Ureter (tissue), 1 donor: ENCODE measurements around the gene FLNC. TPM values are rescaled to one million over a fixed set of nuclear protein-coding genes. Genes with fewer than 3 reads are reported as not detected.

ENCODE experiments used
- DNase-seq: peaks from one replicate; pipeline ENCODE4 v3.0.0-alpha.2; 2020; ENCODE audit warnings: low spot score
- total RNA-seq: library from RNA; stranded (reverse); gene quantifications from one replicate; pipeline ENCODE4 v1.2.4, GENCODE V29; 2023
- donor health status: DM: yes; HTN: yes; CAD: no.

FLNC gene
- total RNA-seq, 1 donor from 2014 or later = 84.1 TPM

DNA sequence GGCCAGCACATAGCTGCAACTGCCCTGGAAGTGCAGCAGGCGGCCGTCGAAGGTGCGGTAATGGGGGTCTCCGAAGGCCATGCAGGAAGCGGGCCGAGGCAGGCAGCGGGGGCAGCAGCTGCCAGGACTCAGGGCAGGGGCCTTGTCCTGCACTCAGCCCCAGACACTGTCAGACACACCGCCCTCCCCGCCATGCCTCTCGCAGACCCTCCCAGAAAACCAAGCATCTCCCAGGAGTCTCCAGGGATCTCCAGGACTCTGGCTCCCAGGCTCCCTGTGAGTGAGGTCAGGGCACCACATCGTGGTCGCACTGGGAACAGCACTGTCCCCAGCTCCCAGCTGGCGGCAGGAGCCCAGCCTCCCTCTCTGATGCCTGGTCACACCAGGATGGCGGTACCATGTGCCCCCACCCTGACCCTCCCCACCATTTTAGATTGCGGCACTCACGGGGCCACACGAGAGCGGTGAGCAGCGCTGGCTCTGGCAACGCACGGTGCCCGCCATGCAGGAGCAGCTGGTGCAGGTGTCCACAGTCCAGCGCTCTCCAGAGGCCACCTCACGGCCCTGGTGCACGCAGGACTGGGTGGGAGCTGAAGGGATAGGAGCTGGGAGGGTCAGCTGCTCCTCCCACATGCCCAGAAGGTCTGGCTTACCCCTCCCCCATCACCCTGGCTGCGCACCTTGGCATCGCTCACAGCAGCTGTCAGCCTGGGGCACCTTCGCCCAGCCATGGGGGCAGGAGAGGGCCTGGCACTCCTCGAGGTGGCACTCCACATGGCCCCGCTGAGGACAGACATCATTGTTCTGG is 49.9 kb downstream of the FLNC start:
- DNase-seq = no peak

DNA sequence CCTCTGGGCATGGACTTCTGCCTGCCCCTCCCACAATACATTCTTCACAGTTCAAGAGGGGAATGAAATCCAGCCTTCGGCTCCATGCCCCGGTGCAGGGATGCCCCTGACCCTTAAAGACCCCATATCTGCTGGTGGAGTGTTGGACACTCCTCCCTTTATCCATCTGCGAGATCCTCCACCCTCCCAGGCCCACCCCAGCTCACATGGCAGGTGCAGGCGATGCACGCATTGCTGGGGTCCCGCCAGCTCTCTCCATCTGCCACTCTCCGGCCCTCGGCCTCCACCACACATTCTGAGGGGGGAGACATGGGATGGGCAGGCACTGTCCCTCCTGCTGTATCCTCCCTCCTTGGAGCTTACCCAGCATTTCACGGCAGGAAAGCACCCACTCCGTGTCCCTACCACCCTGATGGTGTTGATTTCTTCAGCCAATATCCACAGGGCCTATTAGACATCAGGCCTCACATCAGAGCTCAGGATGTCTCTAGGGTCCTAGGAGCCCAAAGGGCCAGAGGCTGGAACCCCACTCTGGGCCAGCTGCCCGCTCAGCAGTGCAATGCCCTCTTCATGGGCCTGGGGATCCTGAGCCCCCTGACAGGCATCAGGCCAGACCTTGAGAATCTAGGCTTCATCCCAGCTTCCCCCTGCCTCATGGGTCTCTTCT is 50.7 kb downstream of the FLNC start:
- DNase-seq = no peak

DNA sequence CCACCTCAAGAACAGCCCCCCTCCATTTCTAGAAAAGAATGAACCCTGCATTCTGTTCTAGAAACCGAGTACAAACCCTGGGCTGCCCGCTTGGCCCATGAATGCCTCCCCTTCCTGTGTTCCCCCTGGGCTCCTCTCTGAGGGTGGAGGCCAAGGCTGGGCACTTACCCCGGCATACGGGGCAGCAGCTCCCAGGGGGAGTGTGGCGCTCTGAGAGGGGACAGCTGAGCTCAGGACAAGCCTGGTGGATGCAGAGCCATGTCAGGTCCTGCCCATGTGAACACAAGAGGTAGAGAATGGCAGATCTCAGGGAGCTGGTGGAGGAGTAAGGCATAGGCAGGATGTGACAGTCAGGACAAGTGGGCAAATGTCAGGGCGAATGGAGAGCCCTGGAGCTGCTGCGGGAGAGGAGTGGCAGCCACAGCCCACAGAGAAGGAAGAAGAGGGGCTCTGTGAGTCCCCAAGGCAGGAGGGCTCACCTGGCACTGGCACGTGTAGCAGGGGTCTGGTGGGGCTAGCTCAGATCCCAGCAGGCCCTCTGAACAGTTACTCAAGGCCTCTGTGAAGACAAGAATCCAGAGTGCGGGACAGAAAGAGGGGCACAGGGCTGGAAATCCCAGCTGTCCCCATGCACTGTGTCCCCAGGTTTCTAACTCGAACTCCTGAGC is 51.4 kb downstream of the FLNC start:
- no peak for DNase-seq

DNA sequence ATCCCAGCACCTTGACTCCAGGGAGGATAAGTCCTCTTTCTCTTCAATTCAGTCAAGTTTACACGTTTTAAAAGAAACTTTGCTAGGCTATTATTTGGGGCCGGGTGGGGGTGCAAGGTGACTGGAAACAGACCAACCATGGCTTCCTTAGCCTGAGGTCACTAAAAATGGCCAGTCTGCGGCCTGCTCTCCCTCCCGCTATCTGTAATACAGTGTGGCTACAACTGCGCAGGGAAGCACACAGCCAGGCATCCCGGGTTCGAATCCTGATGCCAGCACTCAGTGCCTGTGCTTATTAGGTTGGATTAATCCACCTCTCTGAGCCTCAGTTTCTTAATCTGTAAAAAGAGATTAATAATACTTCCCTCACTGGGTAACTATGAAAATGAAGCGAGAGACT is 51.9 kb downstream of the FLNC start:
- no peak for DNase-seq

- peak; percentile 84 for DNase-seq
Observed at GRCh38 chr7:128883622-128884448, 53.6 kb downstream of the FLNC start.

DNA sequence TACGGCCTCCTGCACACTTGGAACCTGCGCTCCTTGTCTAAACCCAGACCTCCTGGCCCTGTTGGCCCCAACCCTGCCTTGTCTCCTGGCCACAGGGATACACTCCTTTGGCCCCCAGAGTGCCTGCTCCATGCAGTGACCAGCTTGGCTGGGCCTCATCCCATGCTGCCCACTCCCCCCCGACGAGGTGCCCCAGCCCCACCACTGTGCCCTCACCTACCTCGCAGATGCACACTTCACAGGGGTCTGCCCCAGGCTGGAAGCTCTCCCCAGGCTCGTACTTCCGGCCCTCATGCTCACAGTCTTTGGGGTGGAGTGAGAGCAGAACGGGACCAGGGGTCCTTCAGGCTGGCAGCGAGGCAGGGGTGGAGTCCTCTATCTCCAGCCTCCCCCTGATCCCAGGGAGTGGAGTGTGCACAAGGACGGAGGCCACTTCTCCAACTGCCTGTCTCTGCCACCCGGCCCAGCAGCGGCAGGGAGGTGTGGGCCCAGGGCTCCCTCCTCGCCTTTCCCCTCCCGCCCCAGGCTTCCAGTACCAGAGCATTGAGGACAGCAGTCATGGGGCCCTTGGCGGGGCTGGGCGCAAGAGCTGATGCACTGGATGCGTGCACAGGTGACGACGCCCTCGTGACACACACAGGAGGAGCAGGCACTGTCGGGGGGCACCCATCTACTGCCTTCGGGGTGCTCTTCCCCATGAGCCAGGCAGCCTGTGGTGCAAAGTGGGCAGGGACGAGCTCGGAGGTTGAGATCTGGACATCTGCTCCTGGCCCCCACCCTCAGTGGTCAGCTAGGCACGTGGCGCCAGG is 54.6 kb downstream of the FLNC start:
- DNase-seq = no peak

- DNase-seq = no peak
Observed at GRCh38 chr7:128885370-128886187, 55.4 kb downstream of the FLNC start.

DNA sequence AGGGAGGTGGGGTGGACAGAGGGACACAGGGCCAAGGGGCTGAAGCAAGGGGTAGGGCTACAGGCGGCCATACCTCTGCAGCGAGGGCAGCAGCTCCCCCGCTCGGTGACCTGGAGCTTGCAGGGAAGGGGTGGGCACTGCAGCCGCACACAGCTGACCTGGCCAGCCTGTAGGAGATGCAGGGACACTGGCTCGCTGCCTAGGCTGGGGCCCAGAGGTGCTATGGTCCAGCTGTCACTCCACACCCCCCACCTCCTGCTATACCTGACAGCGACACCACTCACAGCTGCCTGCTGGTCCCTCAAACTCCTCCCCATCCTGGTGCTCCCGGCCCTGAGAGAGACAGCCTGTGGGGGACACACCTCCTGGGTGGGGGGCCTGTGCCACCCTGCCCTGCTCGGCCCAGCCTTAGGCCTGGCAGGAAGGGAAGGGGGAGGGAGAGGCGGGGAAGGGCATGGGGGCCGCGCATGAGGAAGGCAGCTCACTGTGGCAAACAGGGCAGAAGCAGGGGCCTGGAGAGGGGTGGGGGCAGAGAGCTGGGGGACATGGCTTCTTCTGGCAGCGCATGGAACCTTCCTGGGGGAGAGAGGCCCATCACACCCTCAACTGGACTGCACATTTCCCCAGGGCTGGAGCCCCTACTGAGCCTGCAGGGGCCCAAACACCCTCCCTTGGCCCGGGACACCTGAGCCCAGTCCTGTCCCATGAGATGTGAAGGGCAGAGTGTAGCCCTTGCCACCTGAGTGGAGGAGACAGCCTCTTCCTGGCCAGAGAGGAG is 56.4 kb downstream of the FLNC start:
- DNase-seq = no peak

DNA sequence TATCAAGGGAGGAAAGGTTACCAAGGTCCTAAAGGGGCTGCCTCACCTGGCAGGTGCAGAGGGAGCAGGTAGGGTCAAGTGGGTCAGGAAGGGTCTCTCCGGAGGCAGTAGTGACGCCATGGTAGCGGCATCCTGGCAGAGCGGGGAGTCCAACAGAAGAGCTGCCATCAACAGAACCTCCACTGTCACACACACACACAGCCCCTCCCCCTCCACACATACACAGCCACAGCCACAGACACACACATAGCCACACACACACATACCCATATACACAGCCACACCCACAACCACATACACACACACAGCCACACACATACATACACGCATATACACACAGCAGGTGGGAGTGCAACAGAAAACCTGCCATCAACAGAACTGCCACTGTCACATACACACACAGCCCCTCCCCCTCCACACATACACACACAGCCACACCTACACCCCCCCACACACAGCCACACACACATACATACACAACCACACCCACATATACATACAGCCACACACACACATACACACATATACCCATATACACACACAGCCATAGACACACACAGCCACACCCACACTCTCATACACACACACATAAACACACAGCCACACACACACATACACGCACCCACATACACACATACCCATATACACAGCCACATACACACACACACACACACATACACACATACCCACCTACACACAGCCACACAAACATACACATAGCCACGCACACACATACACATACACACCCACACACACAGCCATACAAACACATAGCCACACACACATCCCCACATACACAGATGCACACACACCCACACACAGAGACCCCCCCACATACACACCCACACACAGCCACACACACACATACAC is 57.2 kb downstream of the FLNC start:
- DNase-seq = no peak

DNA sequence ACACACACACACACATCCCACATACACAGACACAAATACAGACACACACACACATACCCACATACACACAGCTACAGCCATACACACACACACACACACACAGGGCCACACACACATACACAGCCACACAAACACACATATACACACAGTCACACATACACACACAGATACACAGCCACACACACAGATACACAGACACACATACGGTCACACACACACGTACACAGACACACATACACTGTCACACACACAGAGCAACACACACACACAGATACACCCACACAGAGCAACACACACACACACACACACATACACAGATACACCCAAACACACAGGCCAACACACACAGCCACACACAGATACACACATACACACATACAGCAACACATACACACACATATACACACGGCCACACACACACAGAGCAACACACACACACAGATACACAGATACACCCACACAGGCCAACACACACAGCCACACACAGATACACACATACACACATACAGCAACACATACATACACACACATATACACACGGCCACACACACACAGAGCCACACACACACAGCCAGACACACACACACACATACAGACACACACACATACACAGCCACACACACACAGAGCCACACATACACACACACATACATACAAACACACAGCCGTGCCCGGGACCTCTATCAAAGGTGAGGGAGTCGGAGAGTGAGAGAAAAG is 58.0 kb downstream of the FLNC start:
- DNase-seq = no peak

DNA sequence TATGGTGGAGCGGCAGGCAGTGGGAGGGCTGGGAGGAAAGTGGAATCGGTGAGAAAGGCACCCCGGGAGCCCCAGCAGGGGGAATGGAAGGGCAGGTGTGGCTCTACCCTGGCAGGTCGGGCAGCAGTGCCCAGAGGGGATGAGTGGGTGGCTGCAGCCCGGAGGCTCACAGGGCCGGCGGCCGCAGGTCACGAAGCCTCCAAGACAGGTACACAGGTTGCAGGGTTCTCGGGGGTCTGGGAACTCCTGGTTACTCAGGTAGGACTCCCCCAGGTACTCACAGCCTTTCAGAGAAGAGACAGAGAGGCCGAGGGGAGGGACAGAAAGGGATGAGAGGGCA is 58.5 kb downstream of the FLNC start:
- DNase-seq = no peak

GRCh38 chr7:128889121-128889520 is 58.9 kb downstream of the FLNC start:
- no peak for DNase-seq

DNA sequence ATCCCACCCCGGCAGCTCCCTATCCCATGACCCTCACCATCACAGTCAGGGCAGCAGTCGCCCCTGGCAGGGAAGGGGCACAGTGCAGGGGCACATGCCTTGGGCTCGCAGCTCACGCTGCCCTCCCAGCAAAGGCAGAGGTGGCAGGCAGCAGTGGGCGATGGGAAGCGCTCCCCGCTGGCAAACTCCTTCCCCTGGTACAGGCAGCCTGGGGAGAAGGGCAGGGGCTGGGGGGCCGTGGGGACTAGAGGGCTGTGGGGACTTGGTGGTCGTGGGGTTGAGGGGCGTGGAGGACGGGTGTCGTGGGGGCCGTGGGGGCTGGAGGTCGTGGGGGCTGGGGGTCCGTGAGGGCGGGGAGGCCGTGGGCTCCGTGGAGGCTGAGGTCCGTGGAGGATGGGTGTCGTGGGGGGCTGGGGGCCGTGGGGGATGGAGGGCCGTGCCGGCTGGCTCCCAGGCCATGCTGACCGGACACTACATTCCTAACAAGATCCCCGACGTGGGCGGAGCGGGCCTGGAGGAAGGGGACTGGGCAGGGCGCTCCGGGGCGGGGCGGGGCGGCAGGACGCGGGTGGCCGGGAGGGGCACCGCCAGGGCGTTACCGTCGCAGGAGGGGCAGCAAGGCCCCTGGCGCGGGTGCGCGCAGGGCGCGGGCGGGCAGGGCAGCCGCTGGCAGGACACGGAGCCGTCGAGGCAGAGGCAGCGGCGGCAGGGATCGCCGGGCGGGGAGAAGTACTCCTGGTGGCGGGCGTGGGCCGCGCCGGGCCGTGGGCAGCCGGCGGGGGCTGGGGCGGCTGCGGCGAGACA is 60.3 kb downstream of the FLNC start:
- DNase-seq = no peak

DNA sequence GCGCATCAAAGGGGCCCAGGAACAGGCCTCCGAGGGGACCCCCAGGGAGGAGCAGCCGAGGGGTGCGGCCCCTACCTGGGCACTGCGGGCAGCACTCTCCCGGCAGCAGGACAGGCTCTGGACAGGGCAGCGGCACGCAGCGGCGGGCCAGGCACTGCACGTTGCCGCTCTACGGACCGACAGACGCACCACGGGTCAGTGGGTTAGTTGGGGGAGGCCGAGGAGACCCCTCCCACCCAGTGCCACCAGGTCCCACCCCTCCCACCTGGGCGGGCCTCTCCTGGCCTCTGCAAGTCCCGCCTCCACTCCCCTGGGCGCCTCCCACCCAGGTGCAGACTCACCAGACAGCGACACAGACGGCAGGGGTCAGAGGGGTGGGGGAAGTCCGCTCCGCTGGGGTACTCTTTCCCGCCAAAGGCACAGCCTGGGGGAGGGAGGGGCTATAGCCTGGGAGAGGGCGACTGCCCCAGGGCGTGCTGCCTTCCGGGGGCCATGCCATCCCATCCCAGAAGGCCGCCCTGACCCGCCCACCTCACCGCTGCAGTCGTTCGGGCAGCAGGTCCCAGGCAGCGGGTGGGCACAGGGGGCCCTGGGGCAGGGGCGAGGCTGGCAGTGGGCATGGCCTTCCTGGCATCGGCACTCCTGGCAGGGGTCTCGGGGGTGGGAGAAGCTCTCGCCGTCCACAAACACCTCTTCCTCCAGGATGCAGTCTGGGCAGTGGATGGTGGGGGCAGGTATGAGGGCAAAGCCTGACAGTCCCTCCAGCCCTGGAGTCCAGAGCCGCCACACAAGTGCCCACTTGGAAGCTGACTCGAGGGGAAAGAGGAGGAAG is 61.1 kb downstream of the FLNC start:
- no peak for DNase-seq

DNA sequence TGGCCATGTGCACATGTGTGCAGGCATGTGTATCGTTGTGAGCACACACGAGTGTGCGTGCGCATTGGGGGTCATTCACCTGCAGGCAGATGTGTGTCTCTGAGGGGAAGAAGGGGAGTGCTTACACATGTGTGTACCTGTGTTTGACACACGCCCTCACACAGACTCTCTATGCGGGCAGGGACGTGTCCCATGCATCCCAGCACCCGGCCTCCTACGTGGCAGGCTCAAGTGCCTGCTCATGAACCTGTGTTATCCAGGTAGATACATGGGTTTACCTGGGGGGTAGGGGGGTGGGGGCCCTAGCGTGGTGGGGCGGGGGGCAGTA is 61.7 kb downstream of the FLNC start:
- DNase-seq = no peak

- no peak for DNase-seq
Observed at GRCh38 chr7:128892521-128893250, 62.5 kb downstream of the FLNC start.
